ENCODE data around the gene UBE3B.

UBE3B gene

GRCh38 chr12:109535231-109535862, 57.9 kb downstream of the UBE3B start:
- no peak for DNase-seq

DNA sequence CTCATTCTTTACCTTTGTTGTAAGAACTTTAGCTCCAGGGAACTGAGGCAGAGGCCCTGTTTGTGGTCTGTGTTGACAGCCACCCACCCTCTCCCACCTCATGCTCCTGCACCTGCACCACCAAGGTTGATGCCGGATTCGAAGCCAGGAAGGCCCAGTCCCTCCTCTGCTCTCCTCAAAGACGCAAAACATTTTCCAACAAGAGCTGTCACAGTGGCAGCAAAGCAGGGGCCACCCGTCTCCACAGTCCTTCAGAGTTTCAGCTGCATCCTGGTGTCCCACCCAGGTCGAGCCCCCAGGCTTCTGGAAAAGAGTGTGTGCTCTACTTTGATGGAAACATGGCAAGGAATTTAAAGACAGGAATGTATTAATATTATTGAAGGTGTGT, 58.4 kb downstream of the UBE3B start:
- DNase-seq: no peak

- no peak for DNase-seq
These were observed 59.7 kb downstream of the UBE3B start for GRCh38 chr12:109537136-109537535.

DNA sequence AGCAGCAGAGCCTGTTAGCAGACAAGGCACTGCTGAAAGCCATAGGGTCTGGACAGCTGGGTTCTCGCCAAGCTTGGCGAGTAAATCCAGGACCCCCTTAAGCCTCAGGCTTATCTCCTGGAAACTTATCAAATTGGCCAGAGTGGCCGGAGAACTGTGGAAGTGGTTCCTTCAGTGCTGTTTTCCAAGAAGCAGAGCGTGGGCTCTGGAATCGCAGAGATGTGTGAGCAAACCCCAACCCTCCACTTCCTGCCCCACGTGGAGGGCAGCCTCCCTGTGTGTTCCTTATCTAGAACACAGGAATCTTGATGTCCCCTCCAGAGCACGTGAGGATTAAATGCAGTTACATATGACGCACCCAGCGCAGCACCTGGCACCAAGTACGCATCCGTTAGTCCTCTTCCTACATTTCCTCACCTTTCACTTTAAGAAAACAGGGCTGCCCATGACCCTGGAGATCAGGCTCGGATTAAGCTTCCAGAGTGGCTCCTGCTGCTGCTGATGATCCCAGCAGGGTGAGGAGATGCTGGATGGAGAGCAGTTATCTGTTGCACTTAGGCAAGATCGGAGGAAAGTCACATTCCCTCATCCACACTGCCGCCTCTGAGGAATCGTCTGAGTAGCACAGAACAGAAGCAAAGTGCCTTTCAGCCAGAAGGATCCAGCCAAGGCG, 60.9 kb downstream of the UBE3B start:
- DNase-seq: no peak

DNA sequence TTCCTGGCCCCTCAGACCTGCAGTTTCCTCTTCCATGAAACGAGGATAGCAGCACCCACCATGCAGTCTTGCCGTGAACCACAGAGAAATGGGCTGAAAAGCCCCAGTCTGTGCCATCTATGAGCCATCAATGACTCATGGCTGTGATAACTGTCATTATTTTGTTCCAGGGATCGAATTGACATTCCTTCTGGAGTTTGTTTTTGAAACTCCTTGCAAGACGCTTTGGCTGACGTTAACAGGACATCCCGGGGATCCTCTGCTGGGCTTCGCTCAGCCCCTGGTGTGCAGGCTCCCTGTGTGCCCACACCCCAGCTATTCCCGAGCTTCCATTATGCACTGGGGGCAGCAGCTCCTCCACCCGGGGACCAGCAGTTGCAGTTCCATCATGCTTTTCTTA, 62.1 kb downstream of the UBE3B start:
- DNase-seq: no peak

GRCh38 chr12:109540526-109541412, 63.3 kb downstream of the UBE3B start:
- DNase-seq: no peak

GRCh38 chr12:109541413-109541726, 63.9 kb downstream of the UBE3B start:
- DNase-seq: no peak

GRCh38 chr12:109542014-109542413, 64.6 kb downstream of the UBE3B start:
- DNase-seq: no peak

DNA sequence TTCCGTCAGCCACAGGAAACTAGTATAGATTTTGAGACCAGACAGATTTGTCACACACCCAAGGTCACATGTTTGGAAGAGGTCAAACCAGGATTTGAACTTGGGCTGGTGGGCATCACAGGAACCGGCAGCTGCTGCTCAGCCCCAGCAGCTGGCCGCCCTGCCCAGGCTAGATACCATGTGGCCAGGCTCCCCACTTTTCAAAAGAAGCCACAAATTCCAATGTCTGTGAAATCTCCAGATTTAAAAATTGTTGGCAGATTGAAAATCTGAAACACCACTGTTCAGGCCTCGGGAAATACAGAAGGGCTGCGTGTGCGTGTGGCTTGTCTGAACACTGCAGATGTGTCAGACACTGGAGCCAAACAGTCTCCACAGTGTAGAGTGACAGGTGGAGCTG, 65.4 kb downstream of the UBE3B start:
- DNase-seq: no peak

GRCh38 chr12:109544955-109545531, 67.6 kb downstream of the UBE3B start:
- DNase-seq: no peak

- no peak for DNase-seq
These were observed 68.4 kb downstream of the UBE3B start for GRCh38 chr12:109545826-109546225.

DNA sequence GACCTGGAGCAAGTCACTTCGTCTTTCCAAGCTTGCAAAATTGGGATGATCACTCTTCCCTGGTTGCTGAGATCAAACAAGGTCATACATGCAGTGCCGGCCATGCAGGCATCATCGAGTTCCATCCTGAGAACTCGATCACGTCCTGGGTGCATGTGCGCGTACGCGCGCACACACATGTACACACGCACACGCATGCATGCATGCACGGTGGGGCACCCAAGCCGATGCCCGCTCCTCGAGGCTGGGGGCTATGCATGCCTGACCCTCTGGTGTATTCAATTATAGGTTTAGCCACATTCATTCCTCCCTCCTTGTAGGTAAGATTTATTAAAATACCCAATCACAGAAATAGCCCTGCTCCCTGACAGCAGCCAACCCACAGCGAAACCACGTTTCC, 69.9 kb downstream of the UBE3B start:
- no peak for DNase-seq

- DNase-seq: no peak
These were observed 70.8 kb downstream of the UBE3B start for GRCh38 chr12:109548258-109548657.

DNA sequence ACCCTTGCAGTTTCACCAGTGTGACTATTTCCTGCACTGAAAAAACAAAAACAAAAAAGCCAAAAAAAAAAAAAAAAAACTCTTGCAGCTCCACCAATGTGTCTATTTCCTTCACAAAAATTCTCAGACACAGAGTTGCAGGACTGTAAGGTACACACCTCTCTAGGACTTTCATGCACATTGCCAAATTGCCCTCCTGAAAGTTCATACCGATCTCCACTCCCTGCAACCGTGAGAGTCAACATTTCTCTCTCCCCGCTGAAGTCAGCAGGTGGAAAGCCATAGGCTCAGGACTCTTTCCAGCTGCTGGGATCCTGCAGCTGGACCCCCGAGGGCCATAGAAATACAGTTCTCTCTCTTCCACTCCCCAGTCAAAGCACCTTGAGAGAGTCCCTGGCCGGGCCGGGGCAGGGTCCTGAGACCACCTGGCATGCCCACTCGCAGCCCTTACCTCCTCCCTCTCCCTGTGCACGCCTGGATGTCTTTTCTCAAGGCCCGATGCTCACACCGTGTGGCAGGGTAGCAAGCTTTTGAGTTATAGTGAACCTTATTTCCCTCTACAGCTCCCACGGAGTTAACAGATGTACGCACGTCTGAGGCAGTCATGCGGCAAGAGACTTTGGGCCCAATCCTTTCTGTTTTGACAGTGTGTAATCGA, 72.3 kb downstream of the UBE3B start:
- DNase-seq: no peak

- DNase-seq: no peak
These were observed 72.8 kb downstream of the UBE3B start for GRCh38 chr12:109550281-109550680.

- no peak for DNase-seq
These were observed 73.7 kb downstream of the UBE3B start for GRCh38 chr12:109551108-109551507.

- DNase-seq: no peak
These were observed 75.5 kb downstream of the UBE3B start for GRCh38 chr12:109552971-109553370.

GRCh38 chr12:109553483-109553882, 76.0 kb downstream of the UBE3B start:
- no peak for DNase-seq

GRCh38 chr12:109553906-109554500, 76.6 kb downstream of the UBE3B start:
- DNase-seq: no peak

GRCh38 chr12:109554761-109555160, 77.3 kb downstream of the UBE3B start:
- no peak for DNase-seq

DNA sequence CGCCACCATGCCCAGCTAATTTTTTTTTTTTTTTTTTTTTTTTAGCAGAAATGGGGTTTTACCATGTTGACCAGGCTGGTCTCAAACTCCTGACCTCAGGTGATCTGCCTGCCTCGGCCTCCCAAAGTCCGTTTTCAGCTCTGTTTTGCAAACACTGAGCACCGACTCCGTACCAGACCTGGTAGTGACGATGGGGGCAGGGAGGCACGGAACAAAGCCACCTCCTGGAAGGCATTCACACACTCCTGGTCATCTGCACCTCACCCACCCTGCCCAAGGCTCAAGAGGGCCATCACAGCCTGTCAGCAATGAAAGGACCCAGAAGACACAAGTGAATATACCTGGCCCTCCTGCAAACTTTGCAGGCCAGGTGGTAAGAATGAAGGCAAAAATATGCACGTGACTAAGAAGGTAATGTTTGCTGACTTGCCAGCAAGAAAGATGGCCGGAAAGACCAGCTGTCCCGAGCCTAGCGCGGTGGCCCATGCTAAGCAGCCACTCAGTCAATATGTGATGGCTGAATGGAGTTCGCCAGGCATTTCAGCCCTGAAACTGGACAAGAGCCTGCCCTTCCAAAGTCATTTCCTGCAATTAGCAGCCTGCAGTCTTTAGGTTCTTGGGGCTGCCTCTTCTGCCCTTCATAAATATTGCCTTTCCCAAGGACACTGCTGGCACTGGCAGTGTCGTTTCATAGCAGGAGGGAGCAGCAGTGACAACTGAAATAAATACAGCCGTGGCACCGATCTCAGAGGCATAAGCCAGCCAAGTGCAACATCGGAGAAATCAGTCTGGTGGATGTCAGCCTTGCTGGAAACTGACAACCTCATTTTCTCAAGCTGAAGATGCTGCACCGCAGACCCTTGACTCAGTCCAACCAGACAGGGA, 78.2 kb downstream of the UBE3B start:
- DNase-seq: no peak

DNA sequence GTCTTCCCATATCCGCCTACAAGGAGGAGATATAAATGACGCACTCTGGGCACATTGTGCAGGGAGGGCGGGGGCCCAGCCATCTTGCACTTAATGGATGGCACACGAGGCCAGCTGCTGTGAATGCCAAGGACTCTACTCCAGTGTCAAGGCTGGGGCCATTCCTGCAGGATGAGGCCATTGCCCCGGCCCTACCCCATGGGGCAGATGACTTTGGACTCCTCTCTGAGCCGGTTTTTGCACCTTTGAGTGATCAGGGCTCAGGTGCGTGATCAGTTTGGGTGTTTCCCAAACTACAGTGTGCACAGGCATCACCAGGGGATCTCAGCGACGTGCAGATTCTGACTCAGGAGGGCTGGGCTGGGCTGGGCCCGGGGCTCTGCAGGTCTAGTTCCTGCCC, 79.8 kb downstream of the UBE3B start:
- DNase-seq: no peak
